Common myeloid progenitor, CD34-positive (primary cell): ENCODE data around the gene LINGO3.
A peak's percentile ranks its signal among the peaks of the same experiment; 100 is the strongest.

ENCODE experiments used
- CTCF ChIA-PET: fragments of 350-600 bp; sonication (Branson Sonifier 250); formaldehyde crosslinking; loops from one replicate; lab custom pipeline; 2021; ENCODE audit warnings: antibody characterized with exemption; lab: Charles Lee
- POLR2A ChIA-PET: fragments of 350-600 bp; sonication (Branson Sonifier 250); formaldehyde crosslinking; loops from one replicate; lab custom pipeline; 2021; ENCODE audit warnings: antibody characterized with exemption; lab: Charles Lee
- DNase-seq, 3 donors: peaks; one replicate each; pipeline versions ENCODE4 v3.0.0 to v3.0.0-alpha.2; 2013
- H3K27ac ChIP-seq, 2 experiments: 1 replicate in 1 of 2; 2 replicates in 1 of 2; pipeline ENCODE4 v1.7.0; 2013; ENCODE audit warnings: inconsistent platforms in 2 of 2, low read length in 2 of 2, mild to moderate bottlenecking in 2 of 2, low read depth in 1 of 2, moderate library complexity in 1 of 2; ENCODE audit not compliant: severe bottlenecking in 2 of 2, insufficient read depth in 1 of 2, poor library complexity in 1 of 2
- H3K27me3 ChIP-seq, 5 experiments: replicated peaks in 2 of 5; 1 replicate in 3 of 5; 2 replicates in 2 of 5; pipeline versions ENCODE4 v1.6.1 to v1.7.0; 2013; ENCODE audit warnings: low read length in 4 of 5, mild to moderate bottlenecking in 2 of 5, moderate library complexity in 2 of 5, inconsistent platforms in 1 of 5; ENCODE audit not compliant: insufficient read depth in 5 of 5, control insufficient read depth in 4 of 5
- H3K36me3 ChIP-seq, 4 experiments: 1 replicate in 2 of 4; 2 replicates in 2 of 4; pipeline versions ENCODE4 v1.6.1 to v1.7.0; 2013; ENCODE audit warnings: low read length in 3 of 4, control low read depth in 1 of 4, mild to moderate bottlenecking in 1 of 4; ENCODE audit not compliant: control insufficient read depth in 4 of 4, insufficient read depth in 4 of 4
- H3K4me1 ChIP-seq, 4 experiments: 1 replicate in 3 of 4; 2 replicates in 1 of 4; pipeline versions ENCODE4 v1.6.1 to v1.7.1; 2013; ENCODE audit warnings: low read length in 3 of 4, mild to moderate bottlenecking in 3 of 4, control low read depth in 1 of 4, inconsistent platforms in 1 of 4, moderate library complexity in 1 of 4; ENCODE audit not compliant: control insufficient read depth in 4 of 4, insufficient read depth in 4 of 4; ENCODE audit errors: control extremely low read depth in 1 of 4
- H3K4me3 ChIP-seq, 7 experiments: 1 replicate in 4 of 7; 2 replicates in 3 of 7; pipeline versions ENCODE4 v1.5.1 to v1.7.0; 2013; ENCODE audit warnings: mild to moderate bottlenecking in 7 of 7, low read length in 6 of 7, moderate library complexity in 6 of 7, inconsistent platforms in 2 of 7, low read depth in 2 of 7, control low read depth in 1 of 7; ENCODE audit not compliant: insufficient read depth in 4 of 7, control insufficient read depth in 1 of 7; ENCODE audit errors: extremely low read depth in 1 of 7
- H3K9me3 ChIP-seq, 5 experiments: 1 replicate in 4 of 5; 2 replicates in 1 of 5; pipeline versions ENCODE4 v1.6.1 to v1.7.1; 2013; ENCODE audit warnings: low read length in 4 of 5, mild to moderate bottlenecking in 2 of 5, inconsistent platforms in 1 of 5, low read depth in 1 of 5, moderate library complexity in 1 of 5; ENCODE audit not compliant: control insufficient read depth in 4 of 5, insufficient read depth in 2 of 5; ENCODE audit errors: control extremely low read depth in 1 of 5
- WGBS: methylation state at CpG from one replicate; pipeline ENCODE4 v1.1.5; 2013; ENCODE audit not compliant: insufficient coverage; 5-methylcytosine and 5-hydroxymethylcytosine counted together

Gene LINGO3

DNA sequence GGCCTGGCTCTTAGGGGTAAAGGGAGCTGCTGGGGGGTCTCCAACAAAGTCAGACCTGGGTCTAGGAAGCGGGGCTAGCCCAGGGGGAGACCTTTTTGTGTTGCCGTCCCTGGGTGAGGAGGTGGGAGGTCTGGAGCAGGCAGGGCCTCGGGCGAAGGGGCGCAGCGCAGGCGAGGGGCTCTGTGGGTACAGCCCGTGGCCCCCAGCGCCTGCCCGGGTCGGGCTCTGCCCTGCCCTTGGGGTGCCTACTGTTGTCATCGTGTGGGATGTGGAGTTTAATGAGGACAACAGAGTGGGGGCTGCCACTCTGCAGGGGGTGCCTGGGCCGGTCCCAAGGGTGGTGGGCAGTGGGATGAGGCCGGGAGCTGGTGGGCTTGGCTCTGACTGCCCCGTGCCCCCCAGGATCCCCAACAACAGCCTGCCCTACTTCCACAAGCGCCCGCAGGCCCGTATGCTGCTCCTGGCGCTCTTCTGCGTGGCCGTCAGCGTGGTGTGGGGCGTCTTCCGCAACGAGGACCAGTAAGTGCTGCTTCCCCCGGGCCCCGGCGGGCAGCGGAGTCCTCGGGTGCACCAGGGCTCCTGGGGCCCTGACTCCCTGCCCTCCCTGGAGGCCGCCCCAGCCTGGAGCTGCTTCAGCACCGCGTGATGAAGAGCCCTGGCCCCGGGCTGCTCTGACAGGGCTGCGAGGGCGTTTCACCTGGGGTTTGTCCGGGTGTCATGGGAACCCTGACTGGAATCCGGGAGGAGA, 32.7 kb upstream of the LINGO3 start:
- no peaks in the 10 kb centered on the region for H3K9me3 ChIP-seq
- WGBS: 95% methylated on average over 33 of the region's 38 CpGs
- no peak overlapping the region for H3K4me3 ChIP-seq
- peaks cover 2 to 63% (median 41%) of the 10 kb centered on the region in 4 experiments for H3K36me3 ChIP-seq
- peak overlapping the region; percentile 46 to 77 for H3K27ac ChIP-seq
- CTCF ChIA-PET: interaction anchor here (1.2 to 1.6 kb wide), 2 partner anchors 53 to 63 kb away, joined by 3 to 6 read pairs; no protein-coding TSS in a partner anchor
- peaks cover 0 to 65% (median 32%) of the 10 kb centered on the region in 4 experiments for H3K4me1 ChIP-seq
- POLR2A ChIA-PET: interaction anchor here (1.2 kb wide), 1 partner anchor 16 kb away, joined by 4 read pairs; no protein-coding TSS in a partner anchor
- peak in 1 of 3 donors; percentile 50 for DNase-seq
- no peaks in the 10 kb centered on the region for H3K27me3 ChIP-seq

DNA sequence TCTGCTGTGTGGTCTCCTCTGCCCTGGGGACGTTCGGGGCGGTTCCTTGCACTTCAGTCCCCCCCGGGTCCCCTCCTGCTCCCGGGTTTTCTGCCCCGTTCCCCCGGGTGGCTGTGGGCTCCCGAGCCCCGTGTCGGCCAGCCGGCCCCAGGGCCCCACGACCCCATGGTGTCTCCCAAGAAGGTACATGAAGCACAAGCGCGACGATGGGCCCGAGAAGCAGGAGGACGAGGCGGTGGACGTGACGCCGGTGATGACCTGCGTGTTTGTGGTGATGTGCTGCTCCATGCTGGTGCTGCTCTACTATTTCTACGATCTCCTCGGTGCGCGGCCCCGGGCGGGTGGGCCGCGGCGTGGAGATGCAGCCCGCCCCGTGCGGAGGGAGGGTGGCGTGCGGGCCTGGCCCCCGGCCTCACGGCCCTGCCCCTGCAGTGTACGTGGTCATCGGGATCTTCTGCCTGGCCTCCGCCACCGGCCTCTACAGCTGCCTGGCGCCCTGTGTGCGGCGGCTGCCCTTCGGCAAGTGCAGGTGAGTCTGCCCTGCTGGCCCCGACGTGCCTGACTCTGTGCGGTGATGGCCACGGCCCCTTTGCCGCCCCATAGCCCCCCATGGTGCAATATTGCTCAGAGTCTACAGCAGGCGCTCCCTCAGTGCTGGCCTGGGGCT, 31.8 kb upstream of the LINGO3 start:
- Histone ChIP-seq H3K27ac (no peak overlapping the region), H3K36me3 (peaks cover 2 to 60% (median 39%) of the 10 kb centered on the region in 4 experiments), H3K4me1 (peaks cover 0 to 58% (median 28%) of the 10 kb centered on the region in 4 experiments), H3K9me3 (no peaks in the 10 kb centered on the region), H3K27me3 (no peaks in the 10 kb centered on the region), H3K4me3 (no peak overlapping the region)
- no peak for DNase-seq
- POLR2A ChIA-PET: no interaction called here
- WGBS: 96% methylated on average over 47 of the region's 52 CpGs
- CTCF ChIA-PET: no interaction called here

GRCh38 chr19:2338751-2339643, 31.0 kb upstream of the LINGO3 start:
- peaks cover 0 to 60% (median 31%) of the 10 kb centered on the region in 4 experiments for H3K4me1 ChIP-seq
- ChIA-PET POLR2A (no interaction called here), CTCF (interaction anchor here (1.8 kb wide), 1 partner anchor 45 kb away, joined by 5 read pairs; no protein-coding TSS in a partner anchor)
- H3K27me3 ChIP-seq: no peaks in the 10 kb centered on the region
- no peak overlapping the region for H3K4me3 ChIP-seq
- no peak for DNase-seq
- H3K27ac ChIP-seq: no peak overlapping the region
- peaks cover 2 to 57% (median 40%) of the 10 kb centered on the region in 4 experiments for H3K36me3 ChIP-seq
- H3K9me3 ChIP-seq: no peaks in the 10 kb centered on the region
- 98% methylated on average over 50 of the region's 54 CpGs for whole genome bisulfite sequencing

DNA sequence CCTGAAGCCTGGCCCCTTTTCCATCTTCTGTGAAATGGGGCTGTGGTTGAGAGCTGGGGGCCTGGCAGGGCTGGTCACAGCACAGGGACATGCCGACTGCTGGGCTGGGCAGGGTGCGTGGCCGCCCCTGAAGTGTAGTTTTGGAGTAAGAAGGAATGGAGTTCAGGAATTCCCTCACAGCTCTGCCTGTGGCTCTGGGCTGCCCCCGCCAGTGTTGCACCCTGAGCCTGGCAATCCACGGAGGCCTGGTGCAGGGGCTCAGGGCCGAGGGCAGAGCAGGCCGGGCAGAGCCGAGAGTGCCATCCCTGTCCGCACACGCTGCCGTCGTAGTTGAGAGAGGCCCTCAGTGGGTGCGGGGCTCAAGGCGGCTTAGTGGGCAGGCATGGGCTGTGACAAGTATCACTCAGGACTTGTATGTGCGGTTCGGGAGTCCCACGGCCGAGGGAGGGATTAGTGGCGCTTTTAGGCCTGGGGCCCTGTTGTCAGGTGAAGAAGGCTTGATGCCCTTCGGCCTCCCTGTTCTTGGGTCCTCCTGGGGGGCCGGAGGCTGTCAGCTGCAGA, 30.2 kb upstream of the LINGO3 start:
- DNase-seq: no peak
- POLR2A ChIA-PET: interaction anchor here (1.6 kb wide), 1 partner anchor 13 kb away, joined by 4 read pairs; no protein-coding TSS in a partner anchor
- CTCF ChIA-PET: interaction anchor here (0.9 to 1.8 kb wide), 2 partner anchors 45 to 54 kb away, joined by 3 to 5 read pairs; no protein-coding TSS in a partner anchor
- H3K4me1 ChIP-seq: peaks cover 0 to 63% (median 36%) of the 10 kb centered on the region in 4 experiments
- no peak overlapping the region for H3K4me3 ChIP-seq
- no peaks in the 10 kb centered on the region for H3K9me3 ChIP-seq
- WGBS: 95% methylated on average over 18 of the region's 21 CpGs
- H3K27me3 ChIP-seq: no peaks in the 10 kb centered on the region
- H3K36me3 ChIP-seq: peaks cover 2 to 53% (median 36%) of the 10 kb centered on the region in 4 experiments
- no peak overlapping the region for H3K27ac ChIP-seq

- H3K4me3 ChIP-seq: no peak overlapping the region
- WGBS: 89% methylated on average over 16 of the region's 19 CpGs
- H3K27me3 ChIP-seq: no peaks in the 10 kb centered on the region
- peaks cover 2 to 50% (median 33%) of the 10 kb centered on the region in 4 experiments for H3K36me3 ChIP-seq
- H3K4me1 ChIP-seq: peaks cover 0 to 61% (median 38%) of the 10 kb centered on the region in 4 experiments
- ChIA-PET CTCF (interaction anchor here (0.9 to 1.8 kb wide), 2 partner anchors 46 to 55 kb away, joined by 3 to 5 read pairs; no protein-coding TSS in a partner anchor), POLR2A (interaction anchor here (1.6 kb wide), 1 partner anchor 12 kb away, joined by 4 read pairs; no protein-coding TSS in a partner anchor)
- DNase-seq: peak in 2 of 3 donors; percentile 73 to 74
- H3K9me3 ChIP-seq: no peaks in the 10 kb centered on the region
- H3K27ac ChIP-seq: no peak overlapping the region
These were observed 29.4 kb upstream of the LINGO3 start for GRCh38 chr19:2337329-2337707.
